ENCODE data around the gene BRCC3. TPM values are rescaled to one million over a fixed set of nuclear protein-coding genes. Genes with fewer than 3 reads are reported as not detected.

BRCC3 gene
- total RNA-seq, 1 donor = 11.2 TPM

GRCh38 chrX:155108427-155108826, 37.1 kb downstream of the BRCC3 start:
- no peak overlapping the region for H3K4me3 ChIP-seq (ENCODE audit: low read depth, low read length)
- no peak for DNase-seq (ENCODE audit: low read depth)
- TF ChIP-seq CTCF (IDR thresholded peaks at IDR 0.05; ENCODE audit: insufficient read depth, low read depth, low read length) = no peak

- no peak for DNase-seq (ENCODE audit: low read depth)
- TF ChIP-seq CTCF (IDR thresholded peaks at IDR 0.05; ENCODE audit: insufficient read depth, low read depth, low read length) = no peak
- no peak overlapping the region for H3K4me3 ChIP-seq (ENCODE audit: low read depth, low read length)
These were observed 40.9 kb downstream of the BRCC3 start for GRCh38 chrX:155112171-155112570.

- no peak for TF ChIP-seq CTCF (IDR thresholded peaks at IDR 0.05; ENCODE audit: insufficient read depth, low read depth, low read length)
- H3K4me3 ChIP-seq (ENCODE audit: low read depth, low read length) = no peak overlapping the region
- DNase-seq (ENCODE audit: low read depth) = no peak
These were observed 41.8 kb downstream of the BRCC3 start for GRCh38 chrX:155113097-155113496.

GRCh38 chrX:155115174-155115819, 44.0 kb downstream of the BRCC3 start:
- no peak overlapping the region for H3K4me3 ChIP-seq (ENCODE audit: low read depth, low read length)
- TF ChIP-seq CTCF (IDR thresholded peaks at IDR 0.05; ENCODE audit: insufficient read depth, low read depth, low read length) = no peak

GRCh38 chrX:155127465-155127864, 56.2 kb downstream of the BRCC3 start:
- no peak for TF ChIP-seq CTCF (IDR thresholded peaks at IDR 0.05; ENCODE audit: insufficient read depth, low read depth, low read length)
- no peak for DNase-seq (ENCODE audit: low read depth)
- no peak overlapping the region for H3K4me3 ChIP-seq (ENCODE audit: low read depth, low read length)

More at GRCh38 chrX:155115174-155115819, 44.0 kb downstream of the BRCC3 start:
- DNase-seq (ENCODE audit: low read depth) = no peak

- no peak overlapping the region for H3K4me3 ChIP-seq (ENCODE audit: low read depth, low read length)
- no peak for DNase-seq (ENCODE audit: low read depth)
- no peak for TF ChIP-seq CTCF (IDR thresholded peaks at IDR 0.05; ENCODE audit: insufficient read depth, low read depth, low read length)
These were observed 56.6 kb downstream of the BRCC3 start for GRCh38 chrX:155127940-155128339.

- TF ChIP-seq CTCF (IDR thresholded peaks at IDR 0.05; ENCODE audit: insufficient read depth, low read depth, low read length) = no peak
- H3K4me3 ChIP-seq (ENCODE audit: low read depth, low read length) = no peak overlapping the region
- no peak for DNase-seq (ENCODE audit: low read depth)
These were observed 60.8 kb downstream of the BRCC3 start for GRCh38 chrX:155132110-155132509.
